Esophagus squamous epithelium (tissue), 5 donors: ENCODE measurements around the gene PSMA4. TPM values are rescaled to one million over a fixed set of nuclear protein-coding genes. Genes with fewer than 3 reads are reported as not detected.

Experiments used
- DNase-seq: peaks from one replicate; lab custom pipeline; 2025; lab: John Stamatoyannopoulos, UW
- H3K27ac ChIP-seq, 4 donors: fragments of 200-600 bp; sonication (generic); one replicate each; pipeline ENCODE4 v1.5.1; 2016 to 2019; ENCODE audit warnings: mild to moderate bottlenecking in 1 of 4
- H3K27me3 ChIP-seq, 4 donors: fragments of 200-600 bp; sonication (generic); 1 replicate in 3 of 4; 2 replicates in 1 of 4; pipeline versions ENCODE4 v1.5.1 to v1.6.0; 2017 to 2021; ENCODE audit warnings: antibody characterized with exemption in 1 of 4
- H3K36me3 ChIP-seq, 3 donors: fragments of 200-600 bp; sonication (generic); one replicate each; pipeline ENCODE4 v1.5.1; 2016 to 2019
- H3K4me1 ChIP-seq, 3 donors: fragments of 200-600 bp; sonication (generic); one replicate each; pipeline ENCODE4 v1.5.1; 2017 to 2019
- H3K4me3 ChIP-seq, 4 donors: fragments of 200-600 bp; sonication (generic); 1 replicate in 3 of 4; 2 replicates in 1 of 4; pipeline ENCODE4 v1.5.1; 2016 to 2019; ENCODE audit warnings: mild to moderate bottlenecking in 2 of 4, moderate library complexity in 1 of 4
- H3K9me3 ChIP-seq, 3 donors: fragments of 200-600 bp; sonication (generic); one replicate each; pipeline ENCODE4 v1.5.1; 2016 to 2019
- CTCF ChIP-seq, 6 experiments: fragments of 450-650 bp in 4 of 6; fragments of 200-600 bp in 2 of 6; sonication (generic) in 2 of 6; IDR thresholded peaks; one replicate each; pipeline ENCODE4 v1.5.1; 2016 to 2019; ENCODE audit warnings: antibody characterized with exemption in 6 of 6, mild to moderate bottlenecking in 4 of 6, moderate library complexity in 4 of 6
- POLR2A ChIP-seq, 4 donors: fragments of 450-650 bp; IDR thresholded peaks; one replicate each; pipeline ENCODE4 v1.6.1; 2017; ENCODE audit warnings: antibody characterized with exemption in 4 of 4, mild to moderate bottlenecking in 4 of 4, moderate library complexity in 3 of 4
- WGBS, 2 donors: methylation state at CpG; one replicate each; pipeline ENCODE4 v1.1.5; 2018; 5-methylcytosine and 5-hydroxymethylcytosine counted together
- intact Hi-C: fragments of 100-400 bp; cut with DNase I; formaldehyde crosslinking; loops from one replicate; pipeline ENCODE4 v1.15.0; 2022
- total RNA-seq, 4 donors: library from RNA; depleted of rRNA; stranded (reverse); fragments of >200 nt; gene quantifications; one replicate each; pipeline ENCODE4 v1.1.0, GENCODE V29; 2016
- donor health status: DM: yes; HTN: yes; CAD: no.

Gene PSMA4
- total RNA-seq, 4 donors from 2014 or later, result 94.5 to 223 (median 175) TPM

GRCh38 chr15:78540871-78541743 lies 863 bp downstream of the PSMA4 start:
- peak overlapping the region; percentile 83 to 96 (median 88) for H3K4me3 ChIP-seq
- no peaks in the 10 kb centered on the region for H3K9me3 ChIP-seq
- peaks cover 7 to 29% (median 16%) of the 10 kb centered on the region in 3 donors for H3K4me1 ChIP-seq
- DNase-seq, result no peak
- no peak for TF ChIP-seq POLR2A (IDR thresholded peaks at IDR 0.05)
- no peak for TF ChIP-seq CTCF (IDR thresholded peaks at IDR 0.05)
- 2 to 4% methylated on average over 17 of the region's 17 CpGs for WGBS, 2 donors
- peak overlapping the region; percentile 90 to 98 (median 95) for H3K27ac ChIP-seq
- peaks cover 7 to 40% (median 7%) of the 10 kb centered on the region in 3 donors for H3K36me3 ChIP-seq
- no peaks in the 10 kb centered on the region for H3K27me3 ChIP-seq
- intact Hi-C loops, result no loop called here

GRCh38 chr15:78541744-78542034 lies 1.4 kb downstream of the PSMA4 start:
- H3K36me3 ChIP-seq, result peaks cover 7 to 46% (median 13%) of the 10 kb centered on the region in 3 donors
- peak overlapping the region; percentile 83 to 96 (median 88) for H3K4me3 ChIP-seq
- peak overlapping the region in 2 of 4 donors; percentile 93 to 97 for H3K27ac ChIP-seq
- no peaks in the 10 kb centered on the region for H3K9me3 ChIP-seq
- WGBS, 2 donors, result 26 to 33% methylated on average over 1 of the region's 1 CpG
- intact Hi-C loops, result no loop called here
- no peak for DNase-seq
- H3K4me1 ChIP-seq, result peaks cover 7 to 29% (median 16%) of the 10 kb centered on the region in 3 donors
- no peak for TF ChIP-seq POLR2A (IDR thresholded peaks at IDR 0.05)
- no peak for TF ChIP-seq CTCF (IDR thresholded peaks at IDR 0.05)
- no peaks in the 10 kb centered on the region for H3K27me3 ChIP-seq

GRCh38 chr15:78542647-78543046 lies 2.4 kb downstream of the PSMA4 start:
- H3K36me3 ChIP-seq, result peaks cover 9 to 56% (median 23%) of the 10 kb centered on the region in 3 donors
- H3K4me1 ChIP-seq, result peaks cover 7 to 29% (median 16%) of the 10 kb centered on the region in 3 donors
- WGBS, 2 donors, result 85 to 97% methylated on average over 3 of the region's 3 CpGs
- H3K27ac ChIP-seq, result no peak overlapping the region
- DNase-seq, result no peak
- TF ChIP-seq CTCF (IDR thresholded peaks at IDR 0.05), result no peak
- H3K4me3 ChIP-seq, result no peak overlapping the region
- H3K9me3 ChIP-seq, result no peaks in the 10 kb centered on the region
- no peaks in the 10 kb centered on the region for H3K27me3 ChIP-seq
- intact Hi-C loops, result no loop called here

GRCh38 chr15:78550194-78550593 lies 9.9 kb downstream of the PSMA4 start:
- no peaks in the 10 kb centered on the region for H3K9me3 ChIP-seq
- H3K27me3 ChIP-seq, result no peaks in the 10 kb centered on the region
- TF ChIP-seq POLR2A (IDR thresholded peaks at IDR 0.05) (no peak), CTCF (IDR thresholded peaks at IDR 0.05) (no peak)
- peaks cover 19 to 62% (median 38%) of the 10 kb centered on the region in 3 donors for H3K36me3 ChIP-seq
- H3K4me1 ChIP-seq, result no peaks in the 10 kb centered on the region
- 65 to 83% methylated on average over 3 to 6 of the region's 6 CpGs for WGBS, 2 donors
- DNase-seq, result no peak
- no peak overlapping the region for H3K4me3 ChIP-seq
- H3K27ac ChIP-seq, result no peak overlapping the region
- intact Hi-C loops, result no loop called here

- H3K4me1 ChIP-seq, result no peaks in the 10 kb centered on the region
- intact Hi-C loops, result no loop called here
- no peak overlapping the region for H3K27ac ChIP-seq
- no peak for DNase-seq
- TF ChIP-seq CTCF (IDR thresholded peaks at IDR 0.05), result no peak
- no peak for TF ChIP-seq POLR2A (IDR thresholded peaks at IDR 0.05)
- H3K9me3 ChIP-seq, result no peaks in the 10 kb centered on the region
- H3K36me3 ChIP-seq, result peaks cover 14 to 56% (median 33%) of the 10 kb centered on the region in 3 donors
- H3K27me3 ChIP-seq, result no peaks in the 10 kb centered on the region
- 61 to 65% methylated on average over 3 of the region's 3 CpGs for WGBS, 2 donors
- no peak overlapping the region for H3K4me3 ChIP-seq
Observed at GRCh38 chr15:78550815-78551214, 10.6 kb downstream of the PSMA4 start.
